RPMI7951 (cell line): ENCODE data around the gene FTO. TPM values are rescaled to one million over a fixed set of nuclear protein-coding genes. Genes with fewer than 3 reads are reported as not detected.

ENCODE experiments used
- DNase-seq: peaks from one replicate; pipeline ENCODE4 v3.0.0-alpha.2; 2012; ENCODE audit warnings: low read depth
- total RNA-seq: library from RNA; depleted of rRNA; stranded (reverse); fragments of >200 nt; shearing (Covaris generic); gene quantifications from 2 replicates; pipeline ENCODE4 v1.2.3, GENCODE V29; 2014

The FTO gene
- total RNA-seq, 1 experiment from 2014 or later, result 90.0 TPM

- DNase-seq, result no peak
Measured at GRCh38 chr16:54000361-54000760, 296.4 kb downstream of the FTO start.

GRCh38 chr16:54006693-54007092 lies 302.7 kb downstream of the FTO start:
- DNase-seq, result no peak

DNA sequence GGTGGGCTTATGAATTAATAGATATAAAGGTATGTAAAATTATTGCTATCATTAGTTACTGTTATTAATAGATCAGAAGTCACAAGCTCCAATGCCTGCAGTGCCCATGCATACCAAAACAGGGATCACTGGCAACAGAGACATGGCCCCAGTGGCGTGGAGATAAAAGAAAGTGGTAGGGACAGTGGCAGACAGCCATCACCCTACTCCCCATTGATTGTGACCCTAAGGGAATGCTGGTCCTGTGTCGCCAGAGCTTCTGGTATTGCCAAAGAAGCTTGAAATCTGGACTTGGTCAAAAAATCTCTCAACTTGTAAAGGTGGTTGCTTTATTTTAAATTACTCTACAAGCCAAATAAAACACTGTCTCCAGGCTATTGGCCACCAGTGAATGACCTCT lies 303.5 kb downstream of the FTO start:
- no peak for DNase-seq

GRCh38 chr16:54009464-54010176 lies 305.7 kb downstream of the FTO start:
- no peak for DNase-seq

GRCh38 chr16:54015147-54015546 lies 311.2 kb downstream of the FTO start:
- DNase-seq, result no peak

DNA sequence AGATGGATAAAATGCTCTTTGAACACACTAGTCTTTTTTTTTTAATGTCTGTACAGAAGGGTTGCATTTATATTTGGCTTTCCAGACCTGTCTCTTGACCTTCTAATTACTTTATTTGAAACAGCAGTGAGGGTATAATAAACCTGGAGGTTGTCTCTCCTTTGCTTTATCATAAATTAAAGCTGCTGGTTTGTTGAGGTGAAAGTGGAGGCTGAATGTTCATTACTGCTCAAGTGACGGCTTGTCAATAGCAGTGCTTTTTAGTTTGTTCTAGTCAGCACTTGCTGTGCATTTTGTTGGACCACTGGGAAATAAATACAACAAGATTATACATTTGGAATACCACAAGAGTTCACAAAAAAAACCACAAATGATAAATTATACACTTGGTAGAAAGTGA lies 318.4 kb downstream of the FTO start:
- DNase-seq, result no peak

- peak; percentile 5 for DNase-seq
Measured at GRCh38 chr16:54026456-54026855, 322.5 kb downstream of the FTO start.

DNA sequence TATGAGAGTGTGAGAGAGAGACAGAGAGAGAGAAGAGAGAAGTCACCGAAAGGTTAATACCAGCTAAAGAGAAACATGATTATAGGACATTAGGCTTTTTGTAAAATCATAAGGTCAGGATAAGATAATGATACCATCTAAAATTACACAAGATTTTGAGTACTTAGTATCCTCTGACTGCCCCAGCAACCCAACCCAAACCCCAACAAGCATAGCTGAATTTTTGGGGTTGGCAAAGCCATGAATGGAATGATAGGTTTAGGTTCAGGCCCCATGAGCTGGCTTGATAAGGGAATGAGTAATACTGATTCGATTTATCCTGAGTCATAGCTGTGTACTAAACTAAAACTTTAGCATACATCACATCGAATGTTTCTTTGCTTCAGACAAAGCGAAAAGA lies 323.1 kb downstream of the FTO start:
- DNase-seq, result peak; percentile 78

DNA sequence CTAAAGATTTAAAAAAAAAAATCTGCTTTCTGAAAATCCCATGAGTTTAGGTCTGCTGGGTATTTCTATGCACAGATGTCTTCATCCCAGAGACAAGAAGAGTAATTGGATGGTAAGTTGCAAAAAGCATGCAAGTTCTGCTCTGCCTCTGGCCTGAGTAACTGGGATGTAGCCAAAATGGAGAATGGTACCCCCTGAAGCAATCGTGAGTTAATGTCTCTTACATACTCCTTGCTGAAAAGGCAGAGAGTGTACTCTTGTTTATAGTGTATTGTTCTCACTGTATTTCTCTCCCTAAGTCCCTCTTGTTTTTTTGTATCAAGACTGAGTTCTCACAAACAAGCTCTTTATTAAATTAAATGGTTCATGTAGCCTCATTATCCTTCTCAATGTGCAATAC lies 323.6 kb downstream of the FTO start:
- peak; percentile 60 for DNase-seq

DNA sequence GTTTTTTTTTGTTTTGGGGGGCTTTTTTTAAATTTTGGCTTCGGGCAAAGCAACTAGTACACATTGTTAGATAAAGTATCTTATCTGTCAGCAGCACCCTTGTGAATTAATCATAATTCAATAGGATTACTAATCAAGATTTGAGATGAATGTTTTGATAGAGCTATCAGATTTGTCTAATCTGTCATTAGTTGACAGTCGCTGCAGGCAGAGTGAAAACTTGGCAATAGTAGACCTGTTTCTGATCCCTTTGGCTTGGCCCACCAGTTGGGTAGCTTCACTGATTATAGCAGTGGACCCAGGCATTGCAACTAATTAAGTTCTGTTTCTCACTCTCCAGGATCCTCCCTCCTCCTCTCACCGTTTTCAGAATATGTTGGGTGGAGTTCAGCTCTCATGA lies 324.0 kb downstream of the FTO start:
- DNase-seq, result no peak

GRCh38 chr16:54030451-54030850 lies 326.5 kb downstream of the FTO start:
- no peak for DNase-seq

GRCh38 chr16:54031107-54031760 lies 327.3 kb downstream of the FTO start:
- peak; percentile 9 for DNase-seq

- DNase-seq, result no peak
Measured at GRCh38 chr16:54033747-54034146, 329.8 kb downstream of the FTO start.

GRCh38 chr16:54034684-54035083 lies 330.7 kb downstream of the FTO start:
- no peak for DNase-seq

DNA sequence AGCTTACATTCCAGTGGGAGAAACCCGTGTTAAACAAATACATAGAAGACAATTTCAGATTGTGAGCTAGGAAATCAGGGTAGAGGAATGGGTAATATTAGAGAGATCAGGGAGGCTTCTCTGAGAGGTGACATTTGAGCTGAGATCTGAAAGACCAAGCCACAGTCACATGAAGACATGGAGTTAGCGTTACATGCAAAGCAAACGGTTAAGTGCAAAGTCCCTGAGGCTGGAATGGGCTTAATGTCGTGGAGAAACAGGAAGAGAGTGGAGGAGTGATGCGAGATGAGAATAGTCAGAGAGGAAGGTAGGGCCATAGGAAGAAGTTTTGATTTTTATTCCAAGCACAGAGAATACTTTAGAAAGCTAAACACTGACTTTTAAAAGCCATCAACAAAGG lies 336.5 kb downstream of the FTO start:
- no peak for DNase-seq

- no peak for DNase-seq
Measured at GRCh38 chr16:54040975-54041374, 337.0 kb downstream of the FTO start.

- DNase-seq, result no peak
Measured at GRCh38 chr16:54048586-54049495, 344.9 kb downstream of the FTO start.

- DNase-seq, result no peak
Measured at GRCh38 chr16:54049591-54050458, 345.9 kb downstream of the FTO start.

- peak; percentile 42 for DNase-seq
Measured at GRCh38 chr16:54050459-54051210, 346.7 kb downstream of the FTO start.

DNA sequence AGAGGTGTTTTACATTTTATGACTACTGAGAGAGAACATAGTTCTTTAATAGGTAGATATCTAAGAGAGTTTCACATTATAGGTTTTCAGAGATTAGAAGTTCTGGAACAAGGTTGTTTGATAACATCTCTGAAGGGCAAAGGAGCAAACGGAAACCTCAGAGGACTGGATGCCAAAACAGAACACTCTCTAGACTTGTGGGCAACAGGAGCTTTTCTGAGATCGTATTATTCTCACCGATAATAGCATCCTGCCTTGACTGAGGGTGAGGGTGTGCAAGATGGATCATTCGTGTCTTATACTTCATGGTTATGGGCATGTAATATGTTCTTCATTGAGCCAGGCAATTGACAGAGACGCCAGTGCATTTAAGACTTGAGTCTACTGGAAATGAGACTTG lies 347.9 kb downstream of the FTO start:
- DNase-seq, result no peak

GRCh38 chr16:54052271-54052670 lies 348.3 kb downstream of the FTO start:
- no peak for DNase-seq
